Body of pancreas (tissue), 4 donors: ENCODE measurements around the gene KRTAP5-1. TPM values are rescaled to one million over a fixed set of nuclear protein-coding genes. Genes with fewer than 3 reads are reported as not detected.

Experiments used
- ATAC-seq: fragments of 150-250 bp; one replicate; pipeline ENCODE4 v1.9.1; 2016
- DNase-seq, 4 donors: peaks; one replicate each; pipeline ENCODE4 v3.0.0-alpha.2; 2019
- H3K27ac ChIP-seq, 4 donors: fragments of 200-600 bp; sonication (generic); 1 replicate in 3 of 4; 2 replicates in 1 of 4; pipeline versions ENCODE4 v1.5.1 to v1.6.1; 2016 to 2019; ENCODE audit warnings: mild to moderate bottlenecking in 1 of 4, mixed read lengths in 1 of 4, moderate library complexity in 1 of 4
- H3K27me3 ChIP-seq, 2 donors: fragments of 200-600 bp; sonication (generic); one replicate each; pipeline ENCODE4 v1.6.0; 2016; ENCODE audit warnings: mild to moderate bottlenecking in 1 of 2
- H3K36me3 ChIP-seq, 2 donors: fragments of 200-600 bp; sonication (generic); replicated peaks in 1 of 2; 2 replicates each; pipeline ENCODE4 v1.5.1; 2016; ENCODE audit warnings: low read depth in 2 of 2; ENCODE audit not compliant: insufficient read depth in 1 of 2
- H3K4me1 ChIP-seq: fragments of 200-600 bp; sonication (generic); one replicate; pipeline ENCODE4 v1.6.0; 2016
- H3K4me3 ChIP-seq, 2 donors: fragments of 200-600 bp; sonication (generic); 1 replicate in 1 of 2; 2 replicates in 1 of 2; pipeline ENCODE4 v1.5.1; 2016 to 2019
- H3K9me3 ChIP-seq, 3 donors: fragments of 200-600 bp; sonication (generic); 1 replicate in 2 of 3; 2 replicates in 1 of 3; pipeline ENCODE4 v1.5.1; 2016
- POLR2A ChIP-seq, 3 donors: fragments of 450-650 bp; IDR thresholded peaks; one replicate each; pipeline ENCODE4 v1.6.1; 2016; ENCODE audit warnings: antibody characterized with exemption in 3 of 3, mild to moderate bottlenecking in 2 of 3
- WGBS, 2 donors: methylation state at CpG; one replicate each; pipeline ENCODE4 v1.1.5; 2017; 5-methylcytosine and 5-hydroxymethylcytosine counted together
- intact Hi-C: fragments of 100-400 bp; cut with DNase I; formaldehyde crosslinking; loops from one replicate; pipeline ENCODE4 v1.15.1; 2023
- total RNA-seq, 2 donors: library from RNA; depleted of rRNA; stranded (reverse); fragments of >200 nt; gene quantifications; one replicate each; pipeline ENCODE4 v1.1.0, GENCODE V29; 2016
- TF ChIP-seq, protein P1 (sequence below), 7 experiments: fragments of 450-650 bp in 4 of 7; fragments of 200-600 bp in 3 of 7; sonication (generic) in 3 of 7; IDR thresholded peaks; one replicate each; pipeline ENCODE4 v1.5.1; 2016 to 2019; ENCODE audit warnings: antibody characterized with exemption in 7 of 7

The KRTAP5-1 gene
- total RNA-seq, 2 donors from 2014 or later: not detected

DNA sequence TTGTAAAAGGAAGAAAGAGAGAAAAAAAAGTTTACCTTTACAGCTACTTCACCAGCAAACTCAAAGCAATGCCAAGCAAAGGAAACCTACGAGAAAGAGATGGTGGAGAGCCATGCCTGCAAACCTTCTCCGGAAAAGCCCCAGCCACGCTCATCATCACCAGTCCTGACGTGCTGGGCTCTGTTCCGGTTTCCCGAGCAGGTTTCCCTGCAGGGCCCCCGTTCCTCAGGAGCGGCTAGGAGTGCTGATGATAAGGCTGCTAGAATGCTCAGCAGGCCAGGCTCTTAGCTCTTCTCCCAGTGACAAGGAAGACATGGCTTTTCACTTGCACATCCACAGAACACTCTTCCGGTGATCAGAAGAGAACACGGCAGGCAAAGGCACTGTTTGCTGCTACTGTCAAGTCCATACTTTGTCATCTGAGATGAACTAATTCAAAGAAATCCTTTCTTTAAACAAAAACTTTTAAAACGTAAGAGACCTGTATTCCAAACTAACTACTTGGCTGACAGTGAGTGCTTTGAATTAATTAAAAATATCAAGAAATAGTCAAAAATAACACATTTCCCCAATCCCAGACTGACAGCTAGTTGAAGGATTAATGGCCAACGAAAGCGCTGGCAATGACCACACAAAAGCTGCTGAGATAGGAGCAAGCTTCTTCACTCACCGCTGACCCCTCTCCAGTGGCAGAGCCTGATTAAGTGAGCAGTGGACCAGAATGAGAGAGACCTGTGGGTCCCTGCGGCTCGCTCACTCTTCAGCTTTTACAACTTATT is 48.8 kb downstream of the KRTAP5-1 start:
- peaks cover 16% of the 10 kb centered on the region for H3K4me1 ChIP-seq
- no peak overlapping the region for H3K4me3 ChIP-seq
- WGBS, 2 donors: 75 to 80% methylated on average over 16 of the region's 16 CpGs

DNA sequence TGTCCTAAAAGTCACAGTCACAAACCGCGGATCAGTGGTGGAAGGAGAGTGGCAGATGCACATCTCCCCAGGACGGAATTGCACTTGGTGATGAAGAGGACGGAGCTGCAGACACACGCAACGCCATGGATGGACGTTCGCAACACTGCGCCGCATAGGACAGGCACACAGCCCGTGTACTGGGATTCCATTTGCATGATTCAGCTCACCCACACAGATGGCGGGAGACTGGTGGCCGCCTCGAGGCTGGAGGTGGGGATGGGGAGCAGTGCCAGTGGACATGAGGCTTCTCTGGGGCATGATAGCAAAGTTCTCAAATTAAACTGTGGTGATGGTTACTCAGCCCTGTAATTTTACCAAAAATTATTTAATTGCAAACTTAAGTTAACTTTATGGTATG is 50.4 kb downstream of the KRTAP5-1 start:
- TF ChIP-seq, protein P1, sequence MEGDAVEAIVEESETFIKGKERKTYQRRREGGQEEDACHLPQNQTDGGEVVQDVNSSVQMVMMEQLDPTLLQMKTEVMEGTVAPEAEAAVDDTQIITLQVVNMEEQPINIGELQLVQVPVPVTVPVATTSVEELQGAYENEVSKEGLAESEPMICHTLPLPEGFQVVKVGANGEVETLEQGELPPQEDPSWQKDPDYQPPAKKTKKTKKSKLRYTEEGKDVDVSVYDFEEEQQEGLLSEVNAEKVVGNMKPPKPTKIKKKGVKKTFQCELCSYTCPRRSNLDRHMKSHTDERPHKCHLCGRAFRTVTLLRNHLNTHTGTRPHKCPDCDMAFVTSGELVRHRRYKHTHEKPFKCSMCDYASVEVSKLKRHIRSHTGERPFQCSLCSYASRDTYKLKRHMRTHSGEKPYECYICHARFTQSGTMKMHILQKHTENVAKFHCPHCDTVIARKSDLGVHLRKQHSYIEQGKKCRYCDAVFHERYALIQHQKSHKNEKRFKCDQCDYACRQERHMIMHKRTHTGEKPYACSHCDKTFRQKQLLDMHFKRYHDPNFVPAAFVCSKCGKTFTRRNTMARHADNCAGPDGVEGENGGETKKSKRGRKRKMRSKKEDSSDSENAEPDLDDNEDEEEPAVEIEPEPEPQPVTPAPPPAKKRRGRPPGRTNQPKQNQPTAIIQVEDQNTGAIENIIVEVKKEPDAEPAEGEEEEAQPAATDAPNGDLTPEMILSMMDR (IDR thresholded peaks at IDR 0.05): no peak
- TF ChIP-seq POLR2A (IDR thresholded peaks at IDR 0.05): no peak
- Histone ChIP-seq H3K9me3 (no peaks in the 10 kb centered on the region), H3K4me3 (no peak overlapping the region), H3K4me1 (peaks cover 16% of the 10 kb centered on the region), H3K27ac (no peak overlapping the region), H3K36me3 (no peaks in the 10 kb centered on the region), H3K27me3 (no peaks in the 10 kb centered on the region)
- ATAC-seq (no peak), DNase-seq (no peak)
- WGBS, 2 donors: 85 to 90% methylated on average over 5 to 14 of the region's 14 CpGs
- intact Hi-C loops: no loop called here

More for the DNA sequence above, 48.8 kb downstream of the KRTAP5-1 start:
- Histone ChIP-seq H3K9me3 (no peaks in the 10 kb centered on the region), H3K27me3 (no peaks in the 10 kb centered on the region), H3K36me3 (no peaks in the 10 kb centered on the region), H3K27ac (no peak overlapping the region)
- TF ChIP-seq POLR2A (IDR thresholded peaks at IDR 0.05): no peak
- TF ChIP-seq, protein P1 (IDR thresholded peaks at IDR 0.05): no peak
- no peak for DNase-seq
- intact Hi-C loops: no loop called here
- ATAC-seq: no peak

Other genes starting within 250 kb of the KRTAP5-1 start
- gene BRSK2, start 195.3 kb downstream of the KRTAP5-1 start, total RNA-seq: 100 to 1,000 TPM in 1 of 2 donors, 10 to 100 TPM in 1; 67.5 to 113 TPM
- 10 to 100 TPM; 11.4 to 31.3 TPM for gene MOB2, start 98.5 kb downstream of the KRTAP5-1 start, total RNA-seq
- 10 to 100 TPM in 1 of 2 donors, 1 to 10 TPM in 1; 7.0 to 19.1 TPM for gene DUSP8, start 13.0 kb downstream of the KRTAP5-1 start, total RNA-seq
- not detected for gene KRTAP5-2, start 13.0 kb upstream of the KRTAP5-1 start, total RNA-seq
- not detected for gene KRTAP5-3, start 23.2 kb upstream of the KRTAP5-1 start, total RNA-seq
- gene KRTAP5-4, start 36.9 kb upstream of the KRTAP5-1 start, total RNA-seq: not detected
- gene KRTAP5-5, start 44.5 kb upstream of the KRTAP5-1 start, total RNA-seq: not detected
- gene KRTAP5-6, start 111.9 kb upstream of the KRTAP5-1 start, total RNA-seq: not detected
- under 1 TPM in 1 of 2 donors, not detected in 1; 0.26 TPM for gene IFITM10, start 165.3 kb upstream of the KRTAP5-1 start, total RNA-seq
- 100 to 1,000 TPM; 214 to 255 TPM for gene CTSD, start 178.6 kb upstream of the KRTAP5-1 start, total RNA-seq
- 10 to 100 TPM in 1 of 2 donors, 1 to 10 TPM in 1; 6.0 to 32.6 TPM for gene SYT8, start 249.7 kb upstream of the KRTAP5-1 start, total RNA-seq